ENCODE results near the gene WNT8B. TPM values are rescaled to one million over a fixed set of nuclear protein-coding genes. Genes with fewer than 3 reads are reported as not detected.
A peak's percentile ranks its signal among the peaks of the same experiment; 100 is the strongest.

The WNT8B gene
- total RNA-seq, 1 experiment from 2014 or later = not detected

DNA sequence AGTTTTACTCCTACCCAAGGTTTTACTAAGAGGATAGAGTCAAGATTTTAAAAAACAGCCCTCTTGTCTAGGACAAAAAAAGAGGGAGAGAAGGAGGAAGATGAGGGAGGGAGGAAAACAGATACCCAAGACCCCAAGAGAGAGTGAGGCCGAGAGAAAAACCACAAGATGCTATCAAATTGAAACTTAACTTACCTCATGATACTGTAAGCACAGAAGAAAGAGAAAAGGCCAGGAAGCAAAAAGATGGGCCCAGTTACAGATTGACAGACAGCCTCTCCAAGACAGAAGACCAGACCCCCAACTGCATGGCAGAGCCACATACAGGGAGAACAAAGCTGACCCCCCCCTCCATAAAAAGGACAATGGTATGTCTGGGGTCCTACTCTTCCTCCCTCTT is 45.5 kb downstream of the WNT8B start:
- TF ChIP-seq, protein P1, sequence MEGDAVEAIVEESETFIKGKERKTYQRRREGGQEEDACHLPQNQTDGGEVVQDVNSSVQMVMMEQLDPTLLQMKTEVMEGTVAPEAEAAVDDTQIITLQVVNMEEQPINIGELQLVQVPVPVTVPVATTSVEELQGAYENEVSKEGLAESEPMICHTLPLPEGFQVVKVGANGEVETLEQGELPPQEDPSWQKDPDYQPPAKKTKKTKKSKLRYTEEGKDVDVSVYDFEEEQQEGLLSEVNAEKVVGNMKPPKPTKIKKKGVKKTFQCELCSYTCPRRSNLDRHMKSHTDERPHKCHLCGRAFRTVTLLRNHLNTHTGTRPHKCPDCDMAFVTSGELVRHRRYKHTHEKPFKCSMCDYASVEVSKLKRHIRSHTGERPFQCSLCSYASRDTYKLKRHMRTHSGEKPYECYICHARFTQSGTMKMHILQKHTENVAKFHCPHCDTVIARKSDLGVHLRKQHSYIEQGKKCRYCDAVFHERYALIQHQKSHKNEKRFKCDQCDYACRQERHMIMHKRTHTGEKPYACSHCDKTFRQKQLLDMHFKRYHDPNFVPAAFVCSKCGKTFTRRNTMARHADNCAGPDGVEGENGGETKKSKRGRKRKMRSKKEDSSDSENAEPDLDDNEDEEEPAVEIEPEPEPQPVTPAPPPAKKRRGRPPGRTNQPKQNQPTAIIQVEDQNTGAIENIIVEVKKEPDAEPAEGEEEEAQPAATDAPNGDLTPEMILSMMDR (IDR thresholded peaks at IDR 0.05; ENCODE audit: unreplicated experiment) = no peak
- no peak for DNase-seq
- no peak overlapping the region for H3K27ac Mint-ChIP-seq (ENCODE audit: unreplicated experiment)
- intact Hi-C loops (cut with micrococcal nuclease; ENCODE audit: unreplicated experiment) = loop anchor here (2.0 kb wide), 1 partner anchor 73 kb away; no protein-coding TSS in a partner anchor
- peaks cover 8% of the 10 kb centered on the region for H3K4me1 Mint-ChIP-seq (ENCODE audit: low read depth, unreplicated experiment)
- H3K9me3 Mint-ChIP-seq (ENCODE audit: low read depth, unreplicated experiment) = no peaks in the 10 kb centered on the region
- BruUV-seq (replicated peaks) = no TSS peak
- H3K27me3 Mint-ChIP-seq (ENCODE audit: unreplicated experiment) = no peaks in the 10 kb centered on the region
- CTCF ChIA-PET = interaction anchor here (1.0 to 1.6 kb wide), 6 partner anchors 10 to 370 kb away, joined by 3 to 8 read pairs (median 5); partner anchors contain the start of gene HIF1AN
- no peaks in the 10 kb centered on the region for H3K36me3 Mint-ChIP-seq (ENCODE audit: insufficient read depth, unreplicated experiment)
- no peak overlapping the region for H3K4me3 Mint-ChIP-seq (ENCODE audit: low read depth, unreplicated experiment)

DNA sequence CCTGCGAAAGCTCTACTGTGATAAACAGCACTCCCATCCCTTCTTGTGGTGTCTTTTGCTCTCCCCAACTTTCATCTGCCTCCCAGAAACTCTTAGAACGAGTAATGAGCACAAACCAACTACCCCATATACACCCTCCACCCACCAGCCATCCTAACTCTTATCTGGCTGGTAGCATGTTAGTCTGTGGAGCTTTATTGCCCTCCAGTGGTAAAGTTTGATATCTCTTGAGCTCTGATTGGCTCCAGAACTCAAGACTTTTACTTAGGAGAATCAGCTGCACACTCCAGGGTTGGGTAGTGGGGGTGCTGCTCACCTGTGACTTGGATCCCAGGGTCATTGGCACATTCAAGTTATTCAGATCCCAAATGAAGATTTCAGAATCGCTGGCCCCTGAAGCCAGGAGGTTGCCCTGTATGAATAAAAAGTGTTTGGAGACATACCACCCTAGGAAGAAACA is 45.9 kb downstream of the WNT8B start:
- DNase-seq = peak; percentile 27
- CTCF ChIA-PET = interaction anchor here (0.7 to 1.6 kb wide), 7 partner anchors 10 to 370 kb away, joined by 3 to 8 read pairs (median 5); partner anchors contain the start of gene HIF1AN
- TF ChIP-seq, protein P1 (IDR thresholded peaks at IDR 0.05; ENCODE audit: unreplicated experiment) = peak; percentile 14
- Mint-ChIP-seq H3K4me1 (ENCODE audit: low read depth, unreplicated experiment) (peaks cover 8% of the 10 kb centered on the region), H3K9me3 (ENCODE audit: low read depth, unreplicated experiment) (no peaks in the 10 kb centered on the region), H3K4me3 (ENCODE audit: low read depth, unreplicated experiment) (no peak overlapping the region), H3K27me3 (ENCODE audit: unreplicated experiment) (no peaks in the 10 kb centered on the region), H3K36me3 (ENCODE audit: insufficient read depth, unreplicated experiment) (no peaks in the 10 kb centered on the region), H3K27ac (ENCODE audit: unreplicated experiment) (no peak overlapping the region)
- intact Hi-C loops (cut with micrococcal nuclease; ENCODE audit: unreplicated experiment) = loop anchor here (2.0 kb wide), 1 partner anchor 74 kb away; no protein-coding TSS in a partner anchor
- BruUV-seq (replicated peaks) = no TSS peak

DNA sequence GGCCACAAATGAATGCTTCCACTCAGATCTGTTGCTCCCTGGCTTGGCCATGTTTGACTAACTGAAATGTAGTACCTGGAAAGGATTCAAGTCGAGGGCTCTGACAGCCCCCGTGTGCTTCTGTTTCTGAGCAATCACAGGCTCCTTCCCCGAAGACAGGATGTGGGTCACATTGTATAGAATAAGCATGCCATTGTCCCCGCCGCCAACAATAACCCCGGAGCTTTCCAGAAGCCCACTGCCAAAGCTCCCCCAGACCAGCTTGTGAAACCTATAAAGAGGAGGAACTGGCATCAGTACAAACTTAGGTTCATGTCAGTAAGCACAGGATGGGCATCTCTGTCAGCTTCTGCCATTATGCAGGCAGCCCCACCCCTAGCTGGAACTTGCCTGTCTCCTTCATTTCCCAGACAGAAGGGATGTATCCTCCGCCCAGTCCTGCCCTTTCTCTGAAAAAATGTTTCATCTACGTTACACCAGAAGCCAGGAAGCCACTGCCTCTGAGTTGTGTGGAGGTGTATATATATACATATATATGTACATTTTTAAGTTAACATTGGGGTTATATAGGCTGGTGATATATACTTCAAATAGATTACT is 46.5 kb downstream of the WNT8B start:
- CTCF ChIA-PET = interaction anchor here (0.7 to 1.6 kb wide), 8 partner anchors 9 to 369 kb away, joined by 3 to 8 read pairs (median 4); partner anchors contain the start of gene HIF1AN
- no peak for DNase-seq
- no peak overlapping the region for H3K27ac Mint-ChIP-seq (ENCODE audit: unreplicated experiment)
- peaks cover 8% of the 10 kb centered on the region for H3K4me1 Mint-ChIP-seq (ENCODE audit: low read depth, unreplicated experiment)
- TF ChIP-seq, protein P1 (IDR thresholded peaks at IDR 0.05; ENCODE audit: unreplicated experiment) = no peak
- BruUV-seq (replicated peaks) = no TSS peak
- no peaks in the 10 kb centered on the region for H3K9me3 Mint-ChIP-seq (ENCODE audit: low read depth, unreplicated experiment)
- no peaks in the 10 kb centered on the region for H3K27me3 Mint-ChIP-seq (ENCODE audit: unreplicated experiment)
- H3K4me3 Mint-ChIP-seq (ENCODE audit: low read depth, unreplicated experiment) = no peak overlapping the region
- no peaks in the 10 kb centered on the region for H3K36me3 Mint-ChIP-seq (ENCODE audit: insufficient read depth, unreplicated experiment)
- intact Hi-C loops (cut with micrococcal nuclease; ENCODE audit: unreplicated experiment) = loop anchor here (2.0 kb wide), 1 partner anchor 75 kb away; no protein-coding TSS in a partner anchor

DNA sequence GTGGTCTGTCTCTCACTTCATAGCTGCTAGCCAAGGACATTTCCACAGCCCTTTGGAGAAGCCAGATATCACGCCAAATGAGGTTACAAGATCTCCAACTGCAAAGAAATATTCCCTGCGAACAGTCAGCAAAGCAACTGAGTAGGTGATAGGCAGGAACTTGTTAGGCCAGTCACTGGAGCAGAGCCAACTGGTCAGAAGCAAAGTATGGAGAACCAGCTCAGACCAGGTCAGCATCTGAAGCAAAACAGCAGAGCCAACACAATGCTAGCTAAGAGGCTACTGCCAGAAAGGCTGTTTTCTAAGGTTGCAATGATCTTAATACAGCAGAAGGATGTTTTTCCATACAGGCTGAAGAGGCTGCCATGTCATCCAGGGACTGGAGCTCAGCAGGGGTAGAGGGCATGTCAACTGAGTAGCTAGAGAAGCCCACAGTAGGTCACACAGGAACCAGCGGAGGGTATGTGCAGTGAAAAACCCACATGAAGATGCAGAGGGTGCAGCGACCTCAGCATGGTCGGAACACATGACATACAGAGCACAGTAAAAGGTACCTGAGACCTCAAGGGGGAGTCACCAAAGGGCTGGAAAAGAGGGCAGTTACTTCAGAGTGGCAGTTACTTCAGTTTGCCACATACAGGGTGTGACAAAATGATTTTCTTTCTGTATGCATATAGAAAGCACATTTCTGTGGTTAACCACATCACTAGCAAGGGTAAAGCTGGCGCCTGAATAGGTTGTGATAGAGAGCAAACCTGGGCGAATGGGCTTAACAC is 47.9 kb downstream of the WNT8B start:
- Mint-ChIP-seq H3K9me3 (ENCODE audit: low read depth, unreplicated experiment) (no peaks in the 10 kb centered on the region), H3K27ac (ENCODE audit: unreplicated experiment) (no peak overlapping the region), H3K4me1 (ENCODE audit: low read depth, unreplicated experiment) (peaks cover 8% of the 10 kb centered on the region), H3K36me3 (ENCODE audit: insufficient read depth, unreplicated experiment) (no peaks in the 10 kb centered on the region), H3K4me3 (ENCODE audit: low read depth, unreplicated experiment) (no peak overlapping the region), H3K27me3 (ENCODE audit: unreplicated experiment) (no peaks in the 10 kb centered on the region)
- no peak for DNase-seq
- BruUV-seq (replicated peaks) = no TSS peak
- CTCF ChIA-PET = interaction anchor here (1.4 kb wide), 1 partner anchor 28 kb away, joined by 3 read pairs; no protein-coding TSS in a partner anchor
- intact Hi-C loops (cut with micrococcal nuclease; ENCODE audit: unreplicated experiment) = loop anchor here (10.0 kb wide), 2 partner anchors 176 to 206 kb away; partner anchors contain the start of gene PKD2L1
- TF ChIP-seq, protein P1 (IDR thresholded peaks at IDR 0.05; ENCODE audit: unreplicated experiment) = no peak
